T-helper 2 cell (primary cell): ENCODE measurements around the gene RRP9.

Experiments
- DNase-seq, 5 experiments: peaks; one replicate each; pipeline versions ENCODE4 v3.0.0 to v3.0.0-alpha.2; 2012 to 2022

The RRP9 gene

GRCh38 chr3:51970606-51971300, 29.0 kb upstream of the RRP9 start:
- DNase-seq: no peak

- DNase-seq: no peak
Measured at GRCh38 chr3:51969841-51970240, 28.1 kb upstream of the RRP9 start.

GRCh38 chr3:51968883-51969678, 27.4 kb upstream of the RRP9 start:
- DNase-seq: no peak

- DNase-seq: no peak
Measured at GRCh38 chr3:51968170-51968775, 26.6 kb upstream of the RRP9 start.

- DNase-seq: peak in 3 of 5 experiments; percentile 25 to 53 (median 32)
Measured at GRCh38 chr3:51967384-51968169, 25.9 kb upstream of the RRP9 start, which contains the start of gene PCBP4. Gene PCBP4 (minus strand): TSS chr3:51967454. CDS start chr3:51961240, 6,214 bp downstream.

- no peak for DNase-seq
Measured at GRCh38 chr3:51966922-51967383, 25.2 kb upstream of the RRP9 start.

GRCh38 chr3:51966486-51966885, 24.8 kb upstream of the RRP9 start:
- DNase-seq: no peak

- DNase-seq: no peak
Measured at GRCh38 chr3:51966016-51966415, 24.3 kb upstream of the RRP9 start.

GRCh38 chr3:51964521-51964920, 22.8 kb upstream of the RRP9 start:
- DNase-seq: no peak

GRCh38 chr3:51963951-51964451, 22.3 kb upstream of the RRP9 start:
- no peak for DNase-seq

- DNase-seq: no peak
Measured at GRCh38 chr3:51962854-51963530, 21.3 kb upstream of the RRP9 start.

- no peak for DNase-seq
Measured at GRCh38 chr3:51961602-51962569, 20.2 kb upstream of the RRP9 start.

GRCh38 chr3:51961011-51961410, 19.3 kb upstream of the RRP9 start:
- no peak for DNase-seq

- no peak for DNase-seq
Measured at GRCh38 chr3:51960386-51960785, 18.7 kb upstream of the RRP9 start.

- no peak for DNase-seq
Measured at GRCh38 chr3:51959651-51960050, 17.9 kb upstream of the RRP9 start.

- no peak for DNase-seq
Measured at GRCh38 chr3:51958603-51959521, 17.2 kb upstream of the RRP9 start.

GRCh38 chr3:51957520-51958205, 16.0 kb upstream of the RRP9 start:
- no peak for DNase-seq

- peak in 2 of 5 experiments; percentile 22 to 48 for DNase-seq
Measured at GRCh38 chr3:51955893-51956770, 14.4 kb upstream of the RRP9 start.
